Stomach (tissue), 9 donors: ENCODE results near the gene VSIG10L. TPM values are rescaled to one million over a fixed set of nuclear protein-coding genes. Genes with fewer than 3 reads are reported as not detected.

Experiments used
- DNase-seq, 2 donors: peaks; one replicate each; pipeline versions ENCODE4 v3.0.0 to v3.0.0-alpha.2; 2013 to 2019
- H3K27ac ChIP-seq, 5 donors: fragments of 200-600 bp in 4 of 5; sonication (generic) in 4 of 5; one replicate each; pipeline ENCODE4 v1.5.1; 2013 to 2019; ENCODE audit warnings: mild to moderate bottlenecking in 1 of 5, moderate library complexity in 1 of 5
- H3K27me3 ChIP-seq, 3 donors: fragments of 200-600 bp; sonication (generic); one replicate each; pipeline ENCODE4 v1.5.1; 2017 to 2019; ENCODE audit warnings: mixed run types in 1 of 3
- H3K36me3 ChIP-seq, 4 donors: fragments of 200-600 bp; sonication (generic); 1 replicate in 3 of 4; 2 replicates in 1 of 4; pipeline ENCODE4 v1.5.1; 2016 to 2019
- H3K4me1 ChIP-seq, 4 donors: fragments of 200-600 bp; sonication (generic); one replicate each; pipeline ENCODE4 v1.5.1; 2016 to 2019
- H3K4me3 ChIP-seq, 4 donors: fragments of 200-600 bp; sonication (generic) in 3 of 4; one replicate each; pipeline ENCODE4 v1.5.1; 2016 to 2019; ENCODE audit warnings: mild to moderate bottlenecking in 1 of 4
- H3K9me3 ChIP-seq, 4 donors: fragments of 200-600 bp; sonication (generic); one replicate each; pipeline ENCODE4 v1.5.1; 2016 to 2019
- CTCF ChIP-seq, 7 experiments: fragments of 450-650 bp in 4 of 7; fragments of 200-600 bp in 3 of 7; sonication (generic) in 3 of 7; IDR thresholded peaks; one replicate each; pipeline ENCODE4 v1.5.1; 2016 to 2019; ENCODE audit warnings: antibody characterized with exemption in 7 of 7, control low read depth in 2 of 7, mild to moderate bottlenecking in 1 of 7
- EP300 ChIP-seq: sonication (generic); formaldehyde crosslinking; IDR thresholded peaks from one replicate; pipeline ENCODE4 v1.6.1; 2017; ENCODE audit warnings: antibody characterized with exemption
- POLR2A ChIP-seq, 4 donors: fragments of 450-650 bp; IDR thresholded peaks; one replicate each; pipeline ENCODE4 v1.6.1; 2016; ENCODE audit warnings: antibody characterized with exemption in 4 of 4, control low read depth in 2 of 4, mild to moderate bottlenecking in 1 of 4, moderate library complexity in 1 of 4
- POLR2AphosphoS5 ChIP-seq, 3 donors: sonication (generic); formaldehyde crosslinking; IDR thresholded peaks; one replicate each; pipeline ENCODE4 v1.6.1; 2016; ENCODE audit warnings: antibody characterized with exemption in 3 of 3
- whole genome bisulfite sequencing, 5 donors: extraction: QIAGEN DNeasy Blood & Tissue Kit in 3 of 5; methylation state at CpG; one replicate each; pipeline versions ENCODE4 v1.1.5 to v1.1.7; 2013 to 2018; 5-methylcytosine and 5-hydroxymethylcytosine counted together
- intact Hi-C: fragments of 100-400 bp; cut with DNase I; formaldehyde crosslinking; loops from one replicate; pipeline ENCODE4 v1.15.1; 2023; ENCODE audit warnings: low total_unique reads
- polyA plus RNA-seq, 3 donors: library from polyadenylated mRNA; stranded (reverse); fragments of 200-250 nt; gene quantifications; one replicate each; pipeline ENCODE4 v1.2.3, GENCODE V29; 2013
- total RNA-seq, 5 donors: library from RNA; depleted of rRNA; stranded (reverse); fragments of >200 nt; gene quantifications; one replicate each; pipeline versions ENCODE4 v1.1.0 to v1.2.3, GENCODE V29; 2014 to 2016
- donor health status: healthy with polysubstance abuse.
- donor health status: Bipolar disorder and iron deficiency.
- donor health status: healthy.

Gene VSIG10L
- total and polyA plus RNA-seq, 8 donors, result 0.29 to 39.6 (median 1.1) TPM; not detected in 3

- TF ChIP-seq POLR2AphosphoS5 (IDR thresholded peaks at IDR 0.05) (no peak), EP300 (no peak), CTCF (IDR thresholded peaks at IDR 0.05) (no peak), POLR2A (IDR thresholded peaks at IDR 0.05) (no peak)
- Histone ChIP-seq H3K27ac (no peak overlapping the region), H3K4me1 (no peaks in the 10 kb centered on the region), H3K27me3 (peaks cover 0 to 58% (median 11%) of the 10 kb centered on the region in 3 donors), H3K4me3 (no peak overlapping the region), H3K36me3 (no peaks in the 10 kb centered on the region), H3K9me3 (peaks cover 0 to 2% (median 2%) of the 10 kb centered on the region in 4 donors)
- WGBS, 5 donors, result 38 to 45% (median 39%) methylated on average over 15 of the region's 15 CpGs
- no peak for DNase-seq
- intact Hi-C loops, result no loop called here
These were observed 46.4 kb downstream of the VSIG10L start for GRCh38 chr19:51295382-51296126.

- H3K36me3 ChIP-seq, result no peaks in the 10 kb centered on the region
- 39 to 64% (median 54%) methylated on average over 6 to 12 of the region's 12 CpGs for WGBS, 5 donors
- H3K4me3 ChIP-seq, result no peak overlapping the region
- TF ChIP-seq EP300 (no peak), POLR2AphosphoS5 (IDR thresholded peaks at IDR 0.05) (no peak), POLR2A (IDR thresholded peaks at IDR 0.05) (no peak), CTCF (IDR thresholded peaks at IDR 0.05) (no peak)
- H3K9me3 ChIP-seq, result peaks cover 0 to 7% (median 6%) of the 10 kb centered on the region in 4 donors
- no peaks in the 10 kb centered on the region for H3K4me1 ChIP-seq
- DNase-seq, result no peak
- no peak overlapping the region for H3K27ac ChIP-seq
- intact Hi-C loops, result no loop called here
- H3K27me3 ChIP-seq, result peaks cover 0 to 58% (median 11%) of the 10 kb centered on the region in 3 donors
These were observed 47.0 kb downstream of the VSIG10L start for GRCh38 chr19:51294977-51295375.

GRCh38 chr19:51294211-51294976 lies 47.5 kb downstream of the VSIG10L start:
- Histone ChIP-seq H3K4me1 (no peaks in the 10 kb centered on the region), H3K27ac (no peak overlapping the region), H3K4me3 (no peak overlapping the region), H3K9me3 (peaks cover 0 to 7% (median 6%) of the 10 kb centered on the region in 4 donors), H3K27me3 (peaks cover 0 to 58% (median 11%) of the 10 kb centered on the region in 3 donors), H3K36me3 (no peaks in the 10 kb centered on the region)
- intact Hi-C loops, result no loop called here
- no peak for DNase-seq
- 64 to 73% (median 71%) methylated on average over 20 to 23 of the region's 23 CpGs for WGBS, 5 donors
- no peak for TF ChIP-seq POLR2A (IDR thresholded peaks at IDR 0.05)
- TF ChIP-seq POLR2AphosphoS5 (IDR thresholded peaks at IDR 0.05), result no peak
- no peak for TF ChIP-seq EP300
- TF ChIP-seq CTCF (IDR thresholded peaks at IDR 0.05), result no peak

GRCh38 chr19:51293571-51294210 lies 48.2 kb downstream of the VSIG10L start:
- intact Hi-C loops, result no loop called here
- Histone ChIP-seq H3K9me3 (peaks cover 0 to 7% (median 6%) of the 10 kb centered on the region in 4 donors), H3K4me3 (no peak overlapping the region), H3K36me3 (no peaks in the 10 kb centered on the region), H3K27me3 (peaks cover 0 to 61% (median 11%) of the 10 kb centered on the region in 3 donors), H3K27ac (no peak overlapping the region), H3K4me1 (no peaks in the 10 kb centered on the region)
- 55 to 71% (median 64%) methylated on average over 13 to 14 of the region's 14 CpGs for WGBS, 5 donors
- DNase-seq, result no peak
- TF ChIP-seq POLR2AphosphoS5 (IDR thresholded peaks at IDR 0.05) (no peak), POLR2A (IDR thresholded peaks at IDR 0.05) (no peak), CTCF (IDR thresholded peaks at IDR 0.05) (no peak), EP300 (no peak)
